ENCODE results near the gene MEAF6. TPM values are rescaled to one million over a fixed set of nuclear protein-coding genes. Genes with fewer than 3 reads are reported as not detected.
"Not testable (repeated sequence)": the region's sequence is repeated elsewhere in the genome, so short reads cannot be mapped to it uniquely, and the experiment has no call there.

MEAF6 gene
- total RNA-seq, 1 donor from 2014 or later: 59.7 TPM

DNA sequence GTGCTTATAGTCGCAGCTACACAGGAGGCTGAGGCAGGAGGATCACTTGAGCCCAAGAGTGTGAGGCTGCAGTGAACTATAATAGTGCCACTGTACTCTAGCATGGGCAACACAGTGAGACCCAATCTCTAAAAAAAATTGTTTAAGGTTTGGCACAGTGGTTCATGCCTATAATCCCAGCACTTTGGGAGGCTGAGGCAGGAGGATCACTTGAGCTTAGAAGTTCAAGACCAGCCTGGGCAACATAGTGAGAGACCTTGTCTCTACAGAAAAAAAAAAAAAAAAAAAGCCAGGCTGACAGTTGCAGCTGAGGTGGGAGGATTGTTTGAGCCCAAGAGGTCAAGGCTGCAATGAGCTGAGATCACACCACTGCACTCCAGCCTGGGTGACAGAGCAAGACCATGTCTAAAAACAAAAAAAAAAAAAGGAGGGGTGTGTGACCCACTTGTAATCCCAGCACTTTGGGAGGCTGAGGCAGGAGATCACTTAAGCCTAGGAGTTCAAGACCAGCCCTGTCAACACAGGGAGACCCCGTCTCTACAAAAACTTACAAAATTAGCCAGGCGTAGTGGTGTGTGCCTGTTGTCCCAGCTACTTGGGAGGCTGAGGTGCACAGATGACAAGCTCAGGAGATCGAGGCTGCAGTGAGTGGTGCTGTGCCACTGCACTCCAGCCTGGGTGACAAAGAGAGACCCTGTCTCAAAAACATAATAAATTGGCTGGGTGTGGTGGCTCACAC is 18.0 kb upstream of the MEAF6 start:
- intact Hi-C loops (cut with micrococcal nuclease): not testable (repeated sequence)

GRCh38 chr1:37529888-37530287 is 15.3 kb upstream of the MEAF6 start:
- intact Hi-C loops (cut with micrococcal nuclease): not testable (repeated sequence)

- intact Hi-C loops (cut with micrococcal nuclease): no loop called here
Measured at GRCh38 chr1:37519613-37520012, 5.0 kb upstream of the MEAF6 start.

GRCh38 chr1:37518929-37519328 is 4.4 kb upstream of the MEAF6 start:
- intact Hi-C loops (cut with micrococcal nuclease): not testable (repeated sequence)

DNA sequence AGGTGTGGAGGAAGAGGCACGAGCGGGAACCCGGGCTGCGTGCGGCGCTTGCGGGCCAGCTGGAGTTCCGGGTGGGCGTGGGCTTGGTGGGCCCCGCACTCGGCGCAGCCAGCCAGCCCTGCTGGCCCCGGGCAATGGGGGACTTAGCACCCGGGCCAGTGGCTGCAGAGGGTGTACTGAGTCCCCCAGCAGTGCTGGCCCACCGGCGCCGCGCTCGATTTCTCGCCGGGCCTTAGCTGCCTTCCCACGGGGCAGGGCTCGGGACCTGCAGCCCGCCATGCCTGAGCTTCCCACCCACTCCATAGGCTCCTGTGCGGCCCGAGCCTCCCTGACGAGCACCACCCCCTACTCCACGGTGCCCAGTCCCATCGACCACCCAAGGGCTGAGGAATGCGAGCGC is 3.7 kb upstream of the MEAF6 start:
- intact Hi-C loops (cut with micrococcal nuclease): not testable (repeated sequence)

GRCh38 chr1:37517569-37517968 is 3.0 kb upstream of the MEAF6 start:
- intact Hi-C loops (cut with micrococcal nuclease): no loop called here

DNA sequence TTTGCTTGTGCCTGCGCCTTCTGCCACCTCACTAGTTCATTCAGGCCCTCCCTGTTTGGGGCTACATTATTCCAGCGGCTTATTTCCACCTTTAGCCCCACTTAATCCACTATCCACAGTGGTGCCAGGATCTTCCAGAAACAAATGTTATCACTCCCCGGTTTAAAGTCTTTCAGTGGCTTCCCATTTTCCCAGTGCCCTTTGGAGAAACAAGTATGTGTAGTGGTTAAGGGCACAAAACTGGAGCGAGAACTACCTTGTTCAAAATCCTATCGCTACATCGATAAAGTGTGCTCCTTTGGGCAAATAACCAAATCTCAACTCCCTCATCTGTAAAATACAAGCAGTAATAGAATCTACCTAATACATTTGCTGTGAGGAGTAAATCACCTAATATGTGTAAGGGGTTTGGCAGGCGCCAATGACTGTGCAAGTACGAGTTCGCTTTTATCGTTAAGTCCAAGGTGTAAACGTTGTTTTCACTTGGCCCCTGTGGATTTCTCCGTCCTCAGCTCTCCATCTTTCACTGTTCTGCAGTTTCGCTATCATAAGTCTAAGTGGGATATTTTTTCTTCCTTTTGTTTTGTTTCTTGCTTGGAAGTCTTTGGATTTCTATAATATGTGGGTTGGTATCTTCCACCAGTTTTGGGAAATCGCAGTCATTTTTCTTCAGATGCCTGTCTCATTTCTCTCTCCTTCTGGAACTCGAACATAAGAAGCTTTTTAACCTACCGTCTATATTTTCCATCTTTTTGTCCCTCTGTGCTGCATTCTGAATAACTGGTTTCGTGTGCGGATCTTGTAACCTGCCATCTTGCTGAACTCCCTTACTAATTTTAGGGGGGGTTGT is 844 bp upstream of the MEAF6 start:
- intact Hi-C loops (cut with micrococcal nuclease): loop anchor here (2.0 kb wide), 1 partner anchor 81 kb away; no protein-coding TSS in a partner anchor

GRCh38 chr1:37513795-37514349 is 694 bp downstream of the MEAF6 start:
- intact Hi-C loops (cut with micrococcal nuclease): loop anchor here (1.0 to 2.0 kb wide), 3 partner anchors 40 to 83 kb away; partner anchors contain the start of genes SNIP1 and ZC3H12A

GRCh38 chr1:37509181-37509580 is 5.4 kb downstream of the MEAF6 start:
- intact Hi-C loops (cut with micrococcal nuclease): no loop called here

GRCh38 chr1:37506740-37507139 is 7.8 kb downstream of the MEAF6 start:
- intact Hi-C loops (cut with micrococcal nuclease): no loop called here

- intact Hi-C loops (cut with micrococcal nuclease): not testable (repeated sequence)
Measured at GRCh38 chr1:37502791-37503190, 11.8 kb downstream of the MEAF6 start.

- intact Hi-C loops (cut with micrococcal nuclease): no loop called here
Measured at GRCh38 chr1:37502104-37502503, 12.5 kb downstream of the MEAF6 start.

DNA sequence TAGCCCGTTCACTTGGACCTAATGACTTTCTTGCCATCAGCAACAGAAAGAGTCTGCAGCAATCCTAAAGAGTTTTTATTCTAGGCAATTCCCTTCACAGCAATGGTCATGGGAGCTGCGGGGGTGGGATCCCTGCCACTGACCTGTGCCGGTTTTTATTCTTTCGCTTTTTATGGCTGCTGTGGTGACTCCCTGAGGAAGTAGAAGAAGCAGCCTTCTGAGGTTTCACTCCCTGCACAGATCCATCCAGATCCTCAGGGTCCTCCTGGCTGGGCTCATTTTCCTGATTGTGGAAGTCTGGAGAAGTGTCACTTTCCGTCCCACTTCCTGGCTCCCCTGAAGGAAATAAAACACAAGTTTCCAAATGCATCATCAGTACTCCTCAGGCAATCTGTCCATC is 12.9 kb downstream of the MEAF6 start:
- intact Hi-C loops (cut with micrococcal nuclease): no loop called here

DNA sequence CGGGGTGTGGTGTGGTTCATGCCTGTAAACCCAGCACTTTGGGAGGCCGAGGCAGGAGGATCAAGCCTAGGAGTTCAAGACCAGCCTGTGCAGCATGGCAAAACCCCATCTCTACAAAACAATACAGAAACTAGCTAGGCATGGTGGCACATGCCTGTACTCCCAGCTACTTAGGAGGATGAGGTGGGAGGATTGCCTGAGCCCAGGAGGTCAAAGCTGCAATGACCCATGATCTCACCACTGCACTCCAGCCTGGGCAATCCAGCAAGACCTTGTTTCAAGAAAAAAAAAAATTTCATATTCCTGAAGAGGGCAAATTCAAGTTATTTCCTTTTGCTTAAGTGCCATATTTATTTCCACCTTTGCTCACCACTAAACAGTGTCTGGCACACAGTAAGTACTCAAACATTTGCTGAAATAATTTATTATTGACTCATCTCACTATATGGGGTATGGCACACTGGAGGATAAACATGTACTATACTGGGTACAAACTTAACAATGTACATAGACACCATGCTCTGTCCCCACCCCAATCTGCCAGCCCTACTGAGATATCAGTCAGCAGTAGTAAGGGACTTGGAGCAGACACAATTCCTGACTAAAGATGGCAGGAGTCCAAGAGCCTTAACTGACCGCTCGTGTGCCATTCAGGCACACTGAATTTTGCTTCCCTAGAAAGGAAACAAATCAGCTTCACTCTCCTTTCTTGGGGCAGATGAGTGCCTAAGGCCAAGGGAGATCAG is 15.5 kb downstream of the MEAF6 start:
- intact Hi-C loops (cut with micrococcal nuclease): no loop called here

DNA sequence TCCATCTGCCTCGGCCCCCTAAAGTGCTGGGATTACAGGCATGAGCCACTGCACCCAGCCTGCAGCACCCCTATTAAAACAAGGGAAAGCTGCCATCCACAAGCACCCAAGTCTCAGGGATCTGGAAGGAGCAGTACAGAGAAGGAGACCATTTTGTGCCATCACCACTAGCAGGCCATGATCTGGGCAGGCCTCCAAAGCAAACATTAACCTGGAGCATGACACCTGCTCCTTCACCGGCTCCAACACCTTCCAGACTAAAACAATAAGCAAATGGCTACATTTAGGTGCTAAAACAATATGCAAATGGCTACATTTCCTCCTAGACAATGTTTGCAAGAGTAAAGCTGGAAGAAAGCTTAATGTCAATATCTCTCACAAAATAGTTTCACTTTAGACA is 16.7 kb downstream of the MEAF6 start:
- intact Hi-C loops (cut with micrococcal nuclease): no loop called here

DNA sequence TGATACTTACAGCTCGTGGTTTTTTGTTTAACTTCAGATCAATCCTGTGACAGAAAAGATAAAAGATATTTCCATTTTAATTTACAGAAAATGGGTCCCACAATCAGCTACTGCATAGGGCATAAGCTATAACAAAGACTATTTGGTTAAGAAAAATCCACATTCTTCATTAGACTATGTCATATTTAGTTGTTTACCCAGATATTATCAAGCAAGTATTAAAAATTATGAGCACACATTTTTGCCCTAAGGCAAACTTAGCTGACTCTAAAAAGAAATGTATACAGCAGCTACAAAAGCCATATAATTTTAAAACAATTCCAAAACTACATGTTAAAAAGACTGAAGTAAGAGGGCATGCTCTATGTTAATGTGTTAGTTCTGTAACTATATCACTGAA is 18.7 kb downstream of the MEAF6 start:
- intact Hi-C loops (cut with micrococcal nuclease): no loop called here

DNA sequence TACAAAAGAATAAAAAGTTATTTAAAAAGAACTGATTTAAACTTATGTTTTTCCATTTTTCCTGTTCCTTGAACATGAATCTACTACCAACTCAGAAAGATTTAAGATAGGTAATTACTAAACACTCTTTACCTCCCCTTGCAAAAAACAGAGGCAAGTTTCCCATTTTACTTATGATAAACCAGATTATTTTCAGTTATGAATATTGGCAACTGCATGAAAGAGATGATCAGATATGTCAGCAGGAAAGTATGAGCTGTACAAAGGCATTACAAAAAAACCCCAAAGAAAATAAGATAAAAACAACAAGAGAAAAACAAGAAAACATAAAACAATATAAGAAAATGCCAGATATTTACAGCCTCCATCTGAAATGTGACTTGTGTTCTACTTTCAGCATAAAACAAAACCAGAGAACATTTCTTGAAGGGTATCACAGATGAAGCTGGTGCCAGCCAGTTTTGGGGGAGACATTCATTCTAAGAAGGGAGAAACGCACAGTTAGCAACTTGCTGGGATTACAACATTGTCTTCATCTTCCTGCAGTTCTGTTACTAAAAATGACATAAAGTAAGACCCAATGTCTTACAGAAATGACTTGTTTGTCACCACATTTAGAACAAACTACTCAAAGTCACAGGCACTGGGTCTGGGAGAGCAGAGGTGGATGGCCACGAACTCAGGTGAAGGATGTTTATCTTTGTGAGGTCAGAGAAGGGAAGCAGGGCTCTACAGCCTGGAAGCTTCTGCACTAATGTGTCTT is 21.0 kb downstream of the MEAF6 start:
- intact Hi-C loops (cut with micrococcal nuclease): no loop called here

GRCh38 chr1:37487619-37487984 is 27.0 kb downstream of the MEAF6 start:
- intact Hi-C loops (cut with micrococcal nuclease): loop anchor here (1.0 kb wide), 1 partner anchor 32 kb away; no protein-coding TSS in a partner anchor

- intact Hi-C loops (cut with micrococcal nuclease): loop anchor here (1.0 kb wide), 1 partner anchor 32 kb away; no protein-coding TSS in a partner anchor
Measured at GRCh38 chr1:37486680-37487618, 27.6 kb downstream of the MEAF6 start.
